HG02973 (cell line): ENCODE measurements around the gene OSBPL8.

Experiments
- ATAC-seq: cut with Tn5 transposase; IDR thresholded peaks from one replicate; pipeline ENCODE4 v1.9.1; 2021; ENCODE audit warnings: moderate library complexity; ENCODE audit not compliant: unreplicated experiment

Gene OSBPL8

GRCh38 chr12:76559400-76560085, at the start of gene OSBPL8:
Gene OSBPL8, minus strand, starts transcription at chr12:76559771. Its CDS starts 72,220 bp downstream, at chr12:76487551.
- peak; percentile 75 for ATAC-seq

- no peak for ATAC-seq
Measured at GRCh38 chr12:76608070-76608469, 48.5 kb upstream of the OSBPL8 start.

- ATAC-seq, result no peak
Measured at GRCh38 chr12:76595056-76595455, 35.5 kb upstream of the OSBPL8 start.

- no peak for ATAC-seq
Measured at GRCh38 chr12:76591476-76591875, 31.9 kb upstream of the OSBPL8 start.

- ATAC-seq, result no peak
Measured at GRCh38 chr12:76590131-76590530, 30.6 kb upstream of the OSBPL8 start.

- no peak for ATAC-seq
Measured at GRCh38 chr12:76588881-76589565, 29.5 kb upstream of the OSBPL8 start.

GRCh38 chr12:76587428-76588178, 28.0 kb upstream of the OSBPL8 start:
- ATAC-seq, result no peak

- peak; percentile 70 for ATAC-seq
Measured at GRCh38 chr12:76586764-76587395, 27.3 kb upstream of the OSBPL8 start.

GRCh38 chr12:76583301-76583700, 23.7 kb upstream of the OSBPL8 start:
- ATAC-seq, result no peak

GRCh38 chr12:76573840-76574373, 14.3 kb upstream of the OSBPL8 start:
- no peak for ATAC-seq

- no peak for ATAC-seq
Measured at GRCh38 chr12:76571256-76571655, 11.7 kb upstream of the OSBPL8 start.

- ATAC-seq, result no peak
Measured at GRCh38 chr12:76569685-76570604, 10.4 kb upstream of the OSBPL8 start.

GRCh38 chr12:76568888-76569551, 9.4 kb upstream of the OSBPL8 start:
- no peak for ATAC-seq

GRCh38 chr12:76568130-76568529, 8.6 kb upstream of the OSBPL8 start:
- ATAC-seq, result no peak

- no peak for ATAC-seq
Measured at GRCh38 chr12:76563061-76563460, 3.5 kb upstream of the OSBPL8 start.

GRCh38 chr12:76562130-76562529, 2.6 kb upstream of the OSBPL8 start:
- no peak for ATAC-seq

GRCh38 chr12:76560086-76560491, 518 bp upstream of the OSBPL8 start:
- peak; percentile 37 for ATAC-seq

GRCh38 chr12:76558684-76559399, 729 bp downstream of the OSBPL8 start:
- peak; percentile 50 for ATAC-seq

GRCh38 chr12:76556368-76556767, 3.2 kb downstream of the OSBPL8 start:
- no peak for ATAC-seq
